Measurements from ENCODE around the gene COL12A1. TPM values are rescaled to one million over a fixed set of nuclear protein-coding genes. Genes with fewer than 3 reads are reported as not detected.

COL12A1 gene
- total RNA-seq, 1 donor from 2014 or later = not detected

DNA sequence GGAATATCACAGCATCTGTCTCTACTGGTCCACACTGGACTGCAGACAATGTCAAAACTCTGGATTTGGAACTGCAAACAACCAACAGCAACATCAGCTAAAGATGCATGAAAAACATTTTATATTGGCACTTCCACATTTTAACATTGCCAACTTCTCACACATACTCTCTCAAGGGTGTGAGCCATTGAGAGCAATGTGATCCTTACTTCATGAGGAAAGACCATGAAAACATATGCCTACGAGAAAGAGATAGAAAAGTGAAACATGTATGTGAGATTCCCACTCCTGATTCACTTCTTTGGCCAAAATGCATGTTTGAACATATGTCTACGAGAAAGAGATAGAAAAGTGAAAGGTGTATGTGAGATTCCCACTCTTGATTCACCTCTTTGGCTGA is 99.4 kb downstream of the COL12A1 start:
- intact Hi-C loops (cut with micrococcal nuclease) = no loop called here

DNA sequence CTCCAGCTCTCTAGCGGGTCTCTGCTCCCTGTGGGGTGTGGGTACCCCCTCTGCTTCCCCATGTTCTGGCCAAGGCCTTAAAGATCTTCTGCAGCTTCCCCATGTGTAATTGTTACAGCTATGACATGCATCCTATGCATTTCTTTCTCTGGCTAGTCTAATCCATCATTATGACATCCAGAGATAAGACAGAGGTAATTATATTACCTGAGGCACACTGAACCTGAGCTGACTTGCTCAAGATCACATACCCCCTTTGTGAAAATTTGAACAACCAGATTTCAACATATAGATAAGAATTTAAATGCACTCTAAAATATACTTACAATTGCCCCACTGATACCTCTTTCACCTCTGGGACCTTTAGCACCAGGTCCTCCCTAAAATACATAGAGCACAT is 102.4 kb downstream of the COL12A1 start:
- intact Hi-C loops (cut with micrococcal nuclease) = no loop called here

DNA sequence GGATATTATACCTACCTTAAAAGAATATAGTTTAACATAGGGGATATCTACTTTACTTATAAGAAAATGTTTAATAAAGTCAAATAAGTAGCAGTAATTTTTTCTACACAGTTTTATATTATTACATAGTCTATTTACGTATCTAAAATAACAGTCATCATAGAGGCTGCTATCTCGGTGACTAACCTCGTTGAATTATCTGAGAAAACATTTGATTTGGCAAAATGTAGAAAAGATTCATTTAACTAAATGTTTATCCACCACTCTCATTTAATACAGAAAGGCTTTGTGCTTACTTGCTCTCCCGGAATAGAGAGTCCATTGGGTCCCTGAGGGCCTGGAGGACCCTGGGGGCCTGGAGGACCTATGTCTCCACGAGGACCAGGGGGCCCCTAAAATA is 103.6 kb downstream of the COL12A1 start:
- intact Hi-C loops (cut with micrococcal nuclease) = no loop called here

DNA sequence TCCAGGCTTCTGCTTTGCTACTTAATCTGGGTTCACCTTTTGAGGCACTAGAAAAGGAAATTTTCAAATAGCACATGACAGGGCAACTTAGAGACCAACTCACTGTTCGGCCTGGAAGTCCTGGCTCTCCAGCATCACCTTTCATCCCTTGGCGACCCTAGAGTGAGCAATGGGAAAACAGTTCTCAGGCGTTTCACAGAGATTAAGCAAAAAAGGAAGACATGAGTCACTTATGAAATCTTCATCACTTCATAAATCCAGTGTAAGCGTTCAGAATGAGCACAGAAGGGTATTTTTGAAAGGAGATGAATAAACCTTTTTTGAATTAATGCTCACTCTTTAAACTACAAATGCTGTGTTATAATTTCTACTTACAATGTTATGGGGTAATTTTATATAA is 104.0 kb downstream of the COL12A1 start:
- intact Hi-C loops (cut with micrococcal nuclease) = no loop called here

DNA sequence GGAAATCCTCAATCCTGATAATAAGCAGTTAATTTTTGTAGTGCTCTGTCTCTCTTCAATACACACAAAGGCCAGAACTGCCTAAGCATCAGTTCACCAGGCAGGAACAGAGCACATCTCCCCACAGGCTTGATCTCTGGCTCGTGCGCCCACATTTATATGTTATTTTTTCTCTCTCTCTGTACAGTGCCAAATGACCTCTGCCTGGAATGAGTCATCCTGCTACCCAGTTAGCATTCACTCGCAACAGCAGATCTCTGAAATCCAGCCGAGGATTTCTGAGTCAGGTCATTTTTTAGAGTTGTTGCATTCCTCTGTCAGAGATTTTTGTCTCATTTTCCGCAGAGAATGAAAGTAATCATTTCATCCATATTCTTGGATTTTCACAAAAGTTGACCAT is 107.1 kb downstream of the COL12A1 start:
- intact Hi-C loops (cut with micrococcal nuclease) = no loop called here

DNA sequence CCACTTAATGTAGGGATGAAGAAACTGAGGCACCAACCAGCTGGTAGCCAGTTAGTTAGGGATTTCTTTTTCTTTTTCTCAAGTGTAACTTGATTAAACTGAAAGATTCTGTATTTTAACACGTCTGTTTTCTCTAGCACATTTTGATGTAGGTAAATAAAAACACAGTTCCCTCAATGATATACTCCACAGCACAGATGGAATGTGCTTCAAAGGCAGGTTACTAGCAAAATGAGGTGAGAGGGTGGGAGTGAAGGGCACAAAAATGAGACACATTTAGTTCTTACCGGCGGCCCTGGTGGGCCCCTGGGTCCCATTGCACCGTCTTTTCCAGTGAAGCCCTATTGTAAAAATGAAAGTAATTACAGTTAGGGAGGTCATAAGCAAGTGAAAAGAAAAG is 108.9 kb downstream of the COL12A1 start:
- intact Hi-C loops (cut with micrococcal nuclease) = no loop called here

DNA sequence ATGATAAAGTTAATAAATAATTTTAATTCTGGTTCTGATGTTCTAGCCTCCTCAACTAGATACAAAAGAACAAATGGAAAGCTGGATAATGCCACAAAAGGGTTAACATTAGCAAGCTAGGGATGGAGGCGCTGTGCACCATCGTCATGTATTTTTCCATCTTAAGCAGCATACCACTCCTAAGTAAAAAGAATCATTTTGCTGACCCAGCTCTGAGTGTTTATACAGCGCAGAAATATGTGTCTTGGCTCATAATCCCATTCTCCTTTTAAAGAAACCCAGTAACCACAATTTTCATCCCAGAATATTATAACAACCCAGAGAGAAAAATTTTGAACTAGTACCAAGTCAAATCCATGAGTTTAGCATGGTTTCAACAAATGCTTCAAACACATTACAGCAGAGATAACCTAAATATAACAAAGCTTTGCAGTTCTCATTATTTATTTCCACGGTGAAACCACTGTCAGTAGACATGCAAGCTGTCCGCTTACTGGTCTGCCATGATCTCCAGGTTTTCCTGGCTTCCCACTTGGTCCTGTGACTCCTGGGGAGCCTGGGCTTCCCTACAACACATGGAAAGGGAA is 111.1 kb downstream of the COL12A1 start:
- intact Hi-C loops (cut with micrococcal nuclease) = no loop called here

DNA sequence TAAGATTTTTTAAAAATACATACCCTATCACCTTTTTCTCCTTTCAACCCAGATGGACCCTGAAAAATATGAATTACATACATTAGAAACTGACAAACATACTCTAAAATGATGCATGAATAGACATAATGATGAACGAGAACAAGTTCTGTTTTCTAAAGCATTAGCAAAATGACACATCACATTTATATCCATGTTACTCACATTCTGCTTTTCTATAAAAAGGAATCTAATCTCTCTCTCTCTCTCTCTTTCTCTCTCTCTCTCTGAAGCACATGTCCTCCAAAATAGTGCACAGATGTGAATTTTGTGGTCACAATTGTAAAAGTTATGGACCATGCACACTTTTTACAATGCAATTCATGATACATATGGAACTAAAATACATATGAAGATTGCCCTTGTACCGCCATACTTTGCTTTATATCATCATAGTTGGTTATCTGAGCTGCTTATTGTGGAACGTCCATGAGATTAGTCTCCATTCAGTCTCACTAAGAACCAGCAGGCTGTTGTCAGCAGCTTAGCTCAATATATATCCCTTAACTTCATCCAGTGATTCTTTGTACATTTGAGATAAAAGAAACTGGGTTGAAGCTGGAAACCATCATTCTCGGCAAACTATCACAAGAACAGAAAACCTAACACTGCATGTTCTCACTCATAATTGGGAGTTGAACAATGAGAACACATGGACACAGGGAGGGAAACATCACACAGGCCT is 114.2 kb downstream of the COL12A1 start:
- intact Hi-C loops (cut with micrococcal nuclease) = no loop called here

DNA sequence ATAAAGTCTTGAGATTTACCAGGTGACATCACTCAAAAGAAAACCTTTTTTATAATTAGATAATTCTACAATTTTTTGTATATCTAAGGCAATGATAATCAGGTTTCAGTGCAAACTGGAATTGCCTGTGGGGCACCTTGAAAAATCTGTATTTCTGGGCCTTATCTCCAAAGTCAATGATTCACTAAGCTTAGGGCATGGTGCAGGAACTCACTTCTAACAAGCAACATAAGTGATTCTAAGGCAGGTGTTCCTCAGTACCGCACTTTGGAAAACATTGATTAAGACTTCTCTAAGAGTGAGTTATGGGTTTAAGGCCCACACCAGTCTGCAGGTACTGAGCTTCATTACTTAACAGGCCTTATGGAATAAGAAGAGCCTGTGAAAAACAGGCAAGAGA is 115.3 kb downstream of the COL12A1 start:
- intact Hi-C loops (cut with micrococcal nuclease) = no loop called here

DNA sequence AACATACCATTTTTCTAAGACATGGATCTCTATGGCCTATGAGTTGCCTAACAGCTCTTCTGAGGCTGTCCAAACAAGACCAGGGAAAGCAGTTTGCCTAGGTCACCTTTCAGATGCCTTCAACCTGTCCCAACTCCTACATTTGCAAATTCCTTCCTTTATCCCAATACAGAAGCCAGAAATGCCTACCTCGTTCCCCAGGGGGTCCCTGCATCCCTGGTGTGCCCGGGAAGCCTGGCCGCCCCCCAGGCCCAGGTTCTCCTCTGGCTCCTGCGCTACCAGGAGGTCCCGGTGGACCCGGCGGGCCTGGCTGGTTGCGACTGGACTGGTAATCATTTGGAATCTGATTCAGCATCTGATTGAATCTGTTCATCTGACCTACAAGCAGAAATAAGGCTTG is 115.9 kb downstream of the COL12A1 start:
- intact Hi-C loops (cut with micrococcal nuclease) = no loop called here

DNA sequence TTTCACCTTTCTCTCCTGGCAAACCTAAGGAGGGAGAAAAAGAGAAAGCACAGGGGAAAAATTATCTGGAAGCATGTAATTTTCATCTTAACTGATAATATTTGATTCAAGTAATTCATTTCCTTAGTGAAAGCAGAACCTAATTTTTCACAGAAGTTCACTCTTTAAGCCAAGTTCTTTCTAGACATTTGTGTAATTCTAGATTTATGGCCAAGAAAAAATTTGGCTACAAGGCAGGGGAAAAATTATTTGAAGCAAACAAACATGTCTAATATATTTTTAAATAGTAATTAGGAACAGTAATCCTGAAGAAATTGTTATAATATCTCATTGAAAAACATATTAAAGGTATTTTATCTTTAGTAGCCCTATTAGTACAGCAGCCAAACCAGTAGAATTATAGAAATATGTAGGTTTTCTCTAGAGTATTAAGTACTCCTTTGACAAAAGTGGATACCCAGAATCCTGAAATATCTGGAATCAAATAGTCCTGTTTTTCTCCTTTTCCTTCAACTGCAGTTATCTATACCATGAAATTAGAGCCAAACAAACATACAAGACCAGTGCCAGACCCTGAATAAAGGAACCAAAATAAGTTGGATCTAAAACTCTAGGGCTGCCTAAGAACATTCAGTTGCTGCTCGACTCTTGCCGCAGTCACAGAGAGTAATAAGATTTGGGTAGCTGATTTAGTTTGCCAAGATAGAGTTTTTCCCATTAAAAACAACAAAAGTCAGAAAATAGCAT is 116.5 kb downstream of the COL12A1 start:
- intact Hi-C loops (cut with micrococcal nuclease) = no loop called here

DNA sequence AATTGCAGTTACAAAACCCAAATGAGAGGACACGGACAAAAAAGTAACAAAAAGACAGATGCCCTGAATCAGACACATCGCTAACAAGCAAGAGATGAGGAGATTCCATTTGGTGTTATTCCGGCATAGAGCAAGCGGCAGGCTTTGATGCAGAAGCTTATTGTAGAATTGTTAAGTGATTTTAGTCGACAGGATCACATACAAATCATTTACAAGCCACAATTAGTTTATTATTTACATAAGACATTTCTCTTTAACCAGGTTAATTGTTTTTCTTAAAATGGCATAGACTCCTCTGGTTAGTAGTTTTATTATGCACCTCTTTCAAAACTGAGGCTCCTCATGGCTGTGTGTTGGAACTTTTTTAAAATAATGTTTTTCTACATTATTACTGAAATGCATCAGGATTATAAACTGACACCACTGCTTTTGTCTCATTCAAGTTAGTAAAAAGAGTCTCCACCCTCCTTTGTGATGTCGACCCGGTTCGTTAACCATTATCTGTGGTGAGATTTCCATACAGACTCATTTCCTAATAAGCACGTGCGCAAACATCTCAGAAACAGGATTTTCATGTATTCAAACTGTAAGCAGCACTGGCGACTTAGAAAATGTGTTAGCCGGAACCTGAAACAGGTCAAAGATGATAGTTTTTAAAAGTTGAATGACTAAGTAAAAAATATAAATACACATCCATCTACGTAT is 119.8 kb downstream of the COL12A1 start:
- intact Hi-C loops (cut with micrococcal nuclease) = no loop called here

DNA sequence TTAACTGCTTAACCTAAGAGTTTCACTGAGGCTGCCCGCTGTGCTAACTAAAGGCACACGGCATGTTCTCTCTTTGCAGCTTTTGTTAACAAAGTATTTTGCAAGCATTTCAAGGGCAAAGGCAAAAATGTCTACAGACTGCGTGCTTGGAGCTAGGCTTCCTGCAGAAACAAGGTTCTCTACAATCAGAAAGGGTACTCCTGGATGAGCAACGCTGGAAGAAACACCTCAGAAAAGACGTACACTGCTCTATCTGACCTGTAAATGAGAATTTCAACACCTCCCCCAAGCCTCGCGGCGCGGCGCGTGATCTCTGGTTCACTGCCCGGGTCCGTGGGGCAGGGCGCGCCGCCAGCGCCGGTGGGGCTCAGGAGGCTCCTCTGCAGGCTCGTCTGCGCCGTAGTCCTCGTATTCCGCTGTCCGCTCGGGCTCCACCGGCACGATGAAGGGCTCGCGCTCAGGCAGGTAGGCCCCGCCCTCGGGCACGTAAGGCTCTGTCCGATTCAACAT is 120.9 kb downstream of the COL12A1 start:
- intact Hi-C loops (cut with micrococcal nuclease) = no loop called here

DNA sequence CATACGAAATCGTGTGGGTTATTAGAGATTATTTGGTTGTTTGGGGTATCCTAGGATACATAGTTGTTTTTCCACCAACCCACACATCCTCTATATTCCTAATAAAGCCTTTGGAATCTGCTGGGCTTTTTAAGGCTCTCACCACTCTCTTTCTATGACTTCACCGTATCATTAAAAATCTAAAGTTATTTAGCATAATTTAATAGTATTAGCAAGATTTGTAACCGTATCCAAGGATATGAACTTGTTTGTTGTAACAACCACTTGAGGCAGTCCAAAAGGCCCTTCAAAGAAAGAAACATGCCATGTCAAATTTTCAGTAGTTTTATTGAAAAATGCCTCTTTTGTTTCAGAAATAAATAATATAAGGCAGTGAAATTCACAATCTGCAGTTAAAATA is 121.8 kb downstream of the COL12A1 start:
- intact Hi-C loops (cut with micrococcal nuclease) = no loop called here

DNA sequence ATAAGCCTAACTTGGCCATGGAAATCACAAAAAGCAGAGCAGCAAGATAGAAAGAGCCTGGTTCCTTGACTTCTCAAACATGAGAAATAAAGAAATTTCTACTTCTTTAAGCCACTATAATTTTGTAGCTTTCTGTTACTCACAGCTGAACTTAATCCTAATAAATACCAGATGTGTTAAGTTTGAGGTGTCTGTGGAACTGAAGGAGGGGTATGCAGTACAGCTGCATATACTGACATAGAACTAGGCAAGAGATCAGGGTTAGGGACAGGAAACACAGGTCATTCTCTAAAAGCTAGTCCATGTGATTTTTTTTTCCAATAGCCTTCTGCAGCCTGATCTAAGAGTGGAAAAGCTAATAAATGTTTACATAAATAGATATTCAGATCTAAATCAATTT is 123.9 kb downstream of the COL12A1 start:
- intact Hi-C loops (cut with micrococcal nuclease) = no loop called here

DNA sequence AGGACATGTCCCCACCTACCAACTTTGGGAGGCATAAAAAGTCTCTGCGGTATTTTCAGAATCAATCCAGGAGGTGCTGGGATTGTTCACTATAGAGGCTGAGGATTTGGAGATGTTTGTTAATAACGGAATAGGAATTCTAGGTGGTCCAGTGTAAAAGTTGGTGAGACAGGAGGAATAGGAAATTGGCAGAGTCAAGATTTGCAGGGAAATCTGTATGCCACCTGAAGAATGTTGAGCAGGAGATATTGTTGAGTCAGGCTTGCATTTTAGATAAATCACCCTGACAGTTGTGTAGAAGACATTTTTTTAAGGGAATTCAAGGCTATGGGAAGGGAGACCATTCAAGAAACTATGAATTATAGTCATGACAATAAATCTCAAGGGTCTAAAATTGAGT is 124.8 kb downstream of the COL12A1 start:
- intact Hi-C loops (cut with micrococcal nuclease) = no loop called here

DNA sequence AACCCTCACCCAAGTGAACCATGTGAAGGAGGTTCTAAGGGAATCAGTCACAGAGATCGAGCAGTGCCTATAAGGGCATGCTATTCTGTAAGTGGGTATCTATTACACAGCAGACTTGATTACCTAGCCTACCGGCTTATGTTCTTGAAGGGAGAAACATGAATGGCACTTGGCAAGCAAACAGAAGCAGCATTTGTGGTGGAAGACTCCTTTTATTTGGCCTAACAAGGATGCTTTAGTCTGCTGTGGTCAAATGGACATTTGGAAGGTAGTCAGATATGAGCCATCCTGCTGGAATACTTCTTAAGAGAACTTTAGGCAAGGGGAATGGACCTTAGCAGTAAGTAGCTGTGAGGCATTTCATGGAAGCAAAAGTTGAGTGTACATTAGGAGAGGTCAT is 126.3 kb downstream of the COL12A1 start:
- intact Hi-C loops (cut with micrococcal nuclease) = no loop called here

DNA sequence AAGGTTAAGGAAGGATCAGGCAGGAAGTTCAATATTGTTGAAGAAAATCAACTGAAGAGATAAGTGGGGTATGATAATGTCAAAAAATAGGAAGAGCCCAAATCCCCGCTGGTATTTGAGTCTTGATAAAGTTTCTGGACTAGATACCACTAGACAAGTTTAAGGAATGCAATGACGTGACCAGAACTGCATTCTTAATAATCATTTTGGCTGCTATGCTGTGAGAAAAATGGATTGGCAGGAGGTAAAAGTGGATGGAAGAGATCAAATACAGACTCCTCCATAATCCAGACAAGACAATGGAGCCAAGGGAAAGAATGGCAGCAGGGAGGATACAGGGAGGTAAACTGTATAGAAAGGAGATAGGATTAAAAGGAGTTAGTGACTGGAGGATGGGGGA is 128.2 kb downstream of the COL12A1 start:
- intact Hi-C loops (cut with micrococcal nuclease) = no loop called here

DNA sequence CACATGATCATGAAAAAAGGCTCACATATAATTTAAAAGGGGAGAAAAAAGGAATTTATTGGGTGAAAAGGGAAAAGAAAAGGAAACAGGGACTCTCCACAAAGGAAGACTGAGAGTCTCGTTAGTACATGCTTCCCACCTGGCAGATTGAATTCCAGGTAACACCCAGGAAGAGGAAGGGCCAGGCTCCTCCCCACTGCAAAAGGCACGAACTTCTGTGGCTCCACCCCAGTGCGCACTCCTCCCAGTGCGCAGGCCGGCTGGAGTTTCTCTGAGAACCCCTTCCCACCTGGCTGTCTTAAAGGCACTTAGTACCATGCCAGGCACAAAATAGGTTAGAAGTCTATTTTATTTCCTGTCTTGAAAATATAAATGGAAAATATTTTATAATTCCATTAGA is 129.8 kb downstream of the COL12A1 start:
- intact Hi-C loops (cut with micrococcal nuclease) = no loop called here

DNA sequence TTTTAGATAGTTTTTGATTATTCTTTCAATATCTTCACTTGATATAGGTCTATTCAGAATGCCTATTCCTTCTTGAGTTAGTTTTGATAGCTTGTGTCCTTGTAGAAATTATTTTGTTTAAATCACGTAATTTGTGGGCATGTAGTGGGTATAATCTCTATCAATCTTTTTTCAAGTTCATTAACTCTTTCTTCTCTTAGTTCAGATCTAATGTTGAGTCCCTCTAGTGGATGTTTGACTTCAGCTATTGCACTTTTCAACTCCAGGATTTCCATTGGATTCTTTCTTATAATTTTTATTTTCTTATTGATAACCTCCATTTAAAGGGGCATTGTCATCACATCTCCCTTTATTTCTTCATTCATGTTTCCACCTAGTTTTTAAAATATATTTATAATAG is 135.6 kb downstream of the COL12A1 start:
- intact Hi-C loops (cut with micrococcal nuclease) = no loop called here

DNA sequence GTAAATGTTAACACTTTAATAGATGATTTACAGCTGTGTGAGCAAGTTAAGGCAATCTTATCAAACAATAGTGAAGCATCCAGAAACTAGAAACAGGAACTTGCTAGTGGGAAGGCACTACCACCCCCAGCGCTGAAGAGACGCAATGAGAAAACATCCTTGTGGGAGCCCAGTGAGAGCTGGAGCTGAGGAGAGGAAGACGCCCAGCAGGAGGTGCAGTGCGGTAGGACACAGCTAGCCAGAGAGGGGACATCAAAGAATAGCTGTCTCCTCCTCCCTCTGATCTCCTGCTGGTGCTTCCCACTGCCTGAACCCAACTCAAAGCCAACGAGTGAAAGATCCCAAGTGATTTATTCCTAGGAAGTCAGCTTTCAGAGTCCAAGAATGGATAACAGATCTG is 140.3 kb downstream of the COL12A1 start:
- intact Hi-C loops (cut with micrococcal nuclease) = no loop called here

DNA sequence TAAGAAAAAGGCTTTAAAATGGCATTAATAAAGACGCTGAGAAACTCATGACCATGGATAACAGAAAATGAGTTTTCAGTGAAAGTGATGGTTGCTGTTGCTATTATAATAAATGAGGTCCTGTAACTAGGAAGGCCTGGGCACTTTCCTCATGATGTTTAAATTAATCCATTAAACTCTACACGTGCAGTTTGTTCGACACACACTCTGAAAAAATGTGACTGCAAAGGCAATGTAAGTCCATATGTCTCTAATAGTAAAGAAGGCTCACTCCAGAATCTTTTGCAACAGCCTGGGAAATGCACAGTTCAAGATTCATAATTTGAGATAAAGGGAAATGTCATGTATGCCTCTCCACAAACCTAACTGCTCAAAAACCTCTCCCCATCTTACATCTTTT is 153.4 kb downstream of the COL12A1 start:
- intact Hi-C loops (cut with micrococcal nuclease) = no loop called here
